NCI-H187 treated with DMSO at 0.1 percent for 48 hours (cell line): ENCODE measurements around the gene SAC3D1.

Experiments used
- DNase-seq: peaks from one replicate; lab custom pipeline; 2025; lab: John Stamatoyannopoulos, UW

Gene SAC3D1

GRCh38 chr11:65026810-65027209 lies 14.2 kb upstream of the SAC3D1 start:
- DNase-seq = no peak

- peak; percentile 75 for DNase-seq
Observed at GRCh38 chr11:65027213-65028067, 13.6 kb upstream of the SAC3D1 start, which contains the start of gene SNX15. Gene SNX15 (plus strand): TSS chr11:65027439. CDS start chr11:65027538, 99 bp downstream.

- no peak for DNase-seq
Observed at GRCh38 chr11:65032216-65032615, 8.8 kb upstream of the SAC3D1 start.

GRCh38 chr11:65034423-65034822 lies 6.6 kb upstream of the SAC3D1 start:
- DNase-seq = no peak

GRCh38 chr11:65035579-65035978 lies 5.4 kb upstream of the SAC3D1 start:
- no peak for DNase-seq

GRCh38 chr11:65036931-65037330 lies 4.1 kb upstream of the SAC3D1 start:
- no peak for DNase-seq

GRCh38 chr11:65040520-65040846 lies 527 bp upstream of the SAC3D1 start:
- DNase-seq = no peak

GRCh38 chr11:65042891-65043290 lies 1.9 kb downstream of the SAC3D1 start:
- no peak for DNase-seq

- DNase-seq = no peak
Observed at GRCh38 chr11:65043881-65044501, 3.0 kb downstream of the SAC3D1 start.

GRCh38 chr11:65045061-65045460 lies 4.1 kb downstream of the SAC3D1 start:
- no peak for DNase-seq

GRCh38 chr11:65045728-65046127 lies 4.7 kb downstream of the SAC3D1 start:
- DNase-seq = no peak

- DNase-seq = no peak
Observed at GRCh38 chr11:65047581-65048422, 6.8 kb downstream of the SAC3D1 start.

GRCh38 chr11:65051398-65051858 lies 10.4 kb downstream of the SAC3D1 start:
- no peak for DNase-seq

GRCh38 chr11:65053827-65054508 lies 13.0 kb downstream of the SAC3D1 start:
- DNase-seq = no peak

GRCh38 chr11:65055538-65055937 lies 14.5 kb downstream of the SAC3D1 start:
- DNase-seq = no peak

- DNase-seq = no peak
Observed at GRCh38 chr11:65056999-65057398, 16.0 kb downstream of the SAC3D1 start.

GRCh38 chr11:65057526-65057925 lies 16.5 kb downstream of the SAC3D1 start:
- DNase-seq = no peak

GRCh38 chr11:65058012-65058411 lies 17.0 kb downstream of the SAC3D1 start:
- no peak for DNase-seq

- DNase-seq = no peak
Observed at GRCh38 chr11:65058419-65059054, 17.5 kb downstream of the SAC3D1 start, which contains the start of gene NAALADL1. Gene NAALADL1 (minus strand): TSS chr11:65058553. CDS start chr11:65058521, 32 bp downstream.

- DNase-seq = no peak
Observed at GRCh38 chr11:65059523-65059922, 18.5 kb downstream of the SAC3D1 start.
